ENCODE measurements around the gene MTARC2.

GRCh38 chr1:220815409-220815808 lies 67.3 kb downstream of the MTARC2 start:
- no peak for TF ChIP-seq POLR2A (IDR thresholded peaks at IDR 0.05; ENCODE audit: low read depth, low read length)
- no peak for TF ChIP-seq POLR2AphosphoS5 (IDR thresholded peaks at IDR 0.05; ENCODE audit: low read depth, low read length)
